ENCODE measurements around the gene PROCA1. TPM values are rescaled to one million over a fixed set of nuclear protein-coding genes. Genes with fewer than 3 reads are reported as not detected.

PROCA1 gene
- total and polyA plus RNA-seq, 2 of the 13 experiments (the other 11 are each of a cell fraction or from before 2014, with no cell fraction given) = 0.73 to 1.5 TPM

GRCh38 chr17:28744972-28745785, 33.5 kb upstream of the PROCA1 start (continued):
- no peak; the same call in 1 of the 2 replicates for TF ChIP-seq ZNF276 (CRISPR knock-in tag; IDR thresholded peaks at IDR 0.05; ENCODE audit: low read depth)
- no peak; the same call in 1 of the 2 replicates for TF ChIP-seq RAD21 (CRISPR knock-in tag; IDR thresholded peaks at IDR 0.05)
- no peak for TF ChIP-seq BCL6 (CRISPR knock-in tag; IDR thresholded peaks at IDR 0.05)
- peak; percentile 40; the same call in 1 of the 2 replicates for TF ChIP-seq PAXIP1 (CRISPR knock-in tag; conservative IDR thresholded peaks at IDR 0.05)
- no peak for TF ChIP-seq NONO (IDR thresholded peaks at IDR 0.05)
- TF ChIP-seq NONO (CRISPR knock-in tag; conservative IDR thresholded peaks at IDR 0.05) = peak; percentile 84
- TF ChIP-seq NR2F1 (CRISPR knock-in tag; IDR thresholded peaks at IDR 0.05) = 0 out of 4 replicates have a peak, but pooled peaks of 1 of the 2 experiments have one; percentile 20
- peak; percentile 57 for TF ChIP-seq FOXP4 (CRISPR knock-in tag; IDR thresholded peaks at IDR 0.05)
- TF ChIP-seq ZNF234 (CRISPR knock-in tag; conservative IDR thresholded peaks at IDR 0.05) = peak; percentile 74; the same call in 1 of the 2 replicates
- no peak for TF ChIP-seq POGK (CRISPR knock-in tag; conservative IDR thresholded peaks at IDR 0.05)
- peak; percentile 86 for TF ChIP-seq UBTF (CRISPR knock-in tag; IDR thresholded peaks at IDR 0.05)
- no peak for TF ChIP-seq SMAD3 (CRISPR knock-in tag; IDR thresholded peaks at IDR 0.05)
- no peak for TF ChIP-seq SKI (IDR thresholded peaks at IDR 0.05; ENCODE audit: partially characterized antibody)
- TF ChIP-seq ATF7-NPFF (CRISPR knock-in tag; IDR thresholded peaks at IDR 0.05; ENCODE audit: low read depth) = no peak

Measured in HepG2 (cell line).